MM.1S (cell line): ENCODE results near the gene SMCO3.

Experiments
- CTCF ChIP-seq: fragments of 300-600 bp; sonication (generic); IDR thresholded peaks from 2 replicates; pipeline ENCODE4 v1.5.1; 2016; ENCODE audit warnings: antibody characterized with exemption, low read length, mixed read lengths
- EZH2 ChIP-seq: fragments of 300-600 bp; sonication (generic); optimal IDR thresholded peaks from 2 replicates; pipeline ENCODE3; 2017; ENCODE audit warnings: low read depth, mild to moderate bottlenecking, antibody characterized with exemption, low read length, mixed read lengths

- TF ChIP-seq EZH2: no peak
- no peak for TF ChIP-seq CTCF
These were observed 20.5 kb upstream of the SMCO3 start for GRCh38 chr12:14834509-14834908.
